ENCODE results near the gene ERCC6.

ERCC6 gene

GRCh38 chr10:49521062-49521461, 17.9 kb downstream of the ERCC6 start:
- Histone ChIP-seq H3K4me3 (ENCODE audit: low read depth, low read length) (no peak overlapping the region), H3K36me3 (ENCODE audit: control insufficient read depth, insufficient read depth, low read length) (no peaks in the 10 kb centered on the region), H3K9me3 (ENCODE audit: control insufficient read depth, insufficient read depth, low read length) (no peaks in the 10 kb centered on the region), H3K4me1 (ENCODE audit: control insufficient read depth, insufficient read depth, low read length) (peaks cover 9% of the 10 kb centered on the region), H3K9ac (ENCODE audit: low read depth, low read length) (no peak overlapping the region), H3K27me3 (ENCODE audit: control insufficient read depth, insufficient read depth, low read length) (no peaks in the 10 kb centered on the region)

- H3K4me1 ChIP-seq (ENCODE audit: control insufficient read depth, insufficient read depth, low read length), result peaks cover 9% of the 10 kb centered on the region
- no peaks in the 10 kb centered on the region for H3K36me3 ChIP-seq (ENCODE audit: control insufficient read depth, insufficient read depth, low read length)
- no peaks in the 10 kb centered on the region for H3K27me3 ChIP-seq (ENCODE audit: control insufficient read depth, insufficient read depth, low read length)
- no peak overlapping the region for H3K4me3 ChIP-seq (ENCODE audit: low read depth, low read length)
- no peak overlapping the region for H3K9ac ChIP-seq (ENCODE audit: low read depth, low read length)
- no peaks in the 10 kb centered on the region for H3K9me3 ChIP-seq (ENCODE audit: control insufficient read depth, insufficient read depth, low read length)
Measured at GRCh38 chr10:49520122-49520775, 18.7 kb downstream of the ERCC6 start.

GRCh38 chr10:49519717-49520116, 19.2 kb downstream of the ERCC6 start:
- no peak overlapping the region for H3K4me3 ChIP-seq (ENCODE audit: low read depth, low read length)
- H3K9ac ChIP-seq (ENCODE audit: low read depth, low read length), result no peak overlapping the region
- H3K9me3 ChIP-seq (ENCODE audit: control insufficient read depth, insufficient read depth, low read length), result no peaks in the 10 kb centered on the region
- H3K27me3 ChIP-seq (ENCODE audit: control insufficient read depth, insufficient read depth, low read length), result no peaks in the 10 kb centered on the region
- H3K4me1 ChIP-seq (ENCODE audit: control insufficient read depth, insufficient read depth, low read length), result peaks cover 9% of the 10 kb centered on the region
- no peaks in the 10 kb centered on the region for H3K36me3 ChIP-seq (ENCODE audit: control insufficient read depth, insufficient read depth, low read length)

- Histone ChIP-seq H3K36me3 (ENCODE audit: control insufficient read depth, insufficient read depth, low read length) (no peaks in the 10 kb centered on the region), H3K4me3 (ENCODE audit: low read depth, low read length) (no peak overlapping the region), H3K9me3 (ENCODE audit: control insufficient read depth, insufficient read depth, low read length) (no peaks in the 10 kb centered on the region), H3K9ac (ENCODE audit: low read depth, low read length) (no peak overlapping the region), H3K4me1 (ENCODE audit: control insufficient read depth, insufficient read depth, low read length) (peaks cover 9% of the 10 kb centered on the region), H3K27me3 (ENCODE audit: control insufficient read depth, insufficient read depth, low read length) (no peaks in the 10 kb centered on the region)
Measured at GRCh38 chr10:49518982-49519578, 19.8 kb downstream of the ERCC6 start.

GRCh38 chr10:49518566-49518965, 20.4 kb downstream of the ERCC6 start:
- no peaks in the 10 kb centered on the region for H3K36me3 ChIP-seq (ENCODE audit: control insufficient read depth, insufficient read depth, low read length)

GRCh38 chr10:49516216-49516970, 22.5 kb downstream of the ERCC6 start:
- H3K9ac ChIP-seq (ENCODE audit: low read depth, low read length), result no peak overlapping the region
- no peaks in the 10 kb centered on the region for H3K27me3 ChIP-seq (ENCODE audit: control insufficient read depth, insufficient read depth, low read length)
- H3K36me3 ChIP-seq (ENCODE audit: control insufficient read depth, insufficient read depth, low read length), result no peaks in the 10 kb centered on the region
- no peaks in the 10 kb centered on the region for H3K4me1 ChIP-seq (ENCODE audit: control insufficient read depth, insufficient read depth, low read length)
- no peaks in the 10 kb centered on the region for H3K9me3 ChIP-seq (ENCODE audit: control insufficient read depth, insufficient read depth, low read length)
- no peak overlapping the region for H3K4me3 ChIP-seq (ENCODE audit: low read depth, low read length)

More at GRCh38 chr10:49518566-49518965, 20.4 kb downstream of the ERCC6 start:
- H3K4me1 ChIP-seq (ENCODE audit: control insufficient read depth, insufficient read depth, low read length), result peaks cover 9% of the 10 kb centered on the region
- H3K9me3 ChIP-seq (ENCODE audit: control insufficient read depth, insufficient read depth, low read length), result no peaks in the 10 kb centered on the region
- H3K27me3 ChIP-seq (ENCODE audit: control insufficient read depth, insufficient read depth, low read length), result no peaks in the 10 kb centered on the region
- H3K4me3 ChIP-seq (ENCODE audit: low read depth, low read length), result no peak overlapping the region
- H3K9ac ChIP-seq (ENCODE audit: low read depth, low read length), result no peak overlapping the region

- no peak overlapping the region for H3K4me3 ChIP-seq (ENCODE audit: low read depth, low read length)
Measured at GRCh38 chr10:49512121-49512809, 26.7 kb downstream of the ERCC6 start.

GRCh38 chr10:49509771-49510303, 29.1 kb downstream of the ERCC6 start:
- H3K9ac ChIP-seq (ENCODE audit: low read depth, low read length), result no peak overlapping the region

More at GRCh38 chr10:49512121-49512809, 26.7 kb downstream of the ERCC6 start:
- Histone ChIP-seq H3K9me3 (ENCODE audit: control insufficient read depth, insufficient read depth, low read length) (no peaks in the 10 kb centered on the region), H3K9ac (ENCODE audit: low read depth, low read length) (no peak overlapping the region), H3K4me1 (ENCODE audit: control insufficient read depth, insufficient read depth, low read length) (no peaks in the 10 kb centered on the region), H3K36me3 (ENCODE audit: control insufficient read depth, insufficient read depth, low read length) (no peaks in the 10 kb centered on the region), H3K27me3 (ENCODE audit: control insufficient read depth, insufficient read depth, low read length) (no peaks in the 10 kb centered on the region)

GRCh38 chr10:49508654-49509053, 30.3 kb downstream of the ERCC6 start:
- H3K9ac ChIP-seq (ENCODE audit: low read depth, low read length), result no peak overlapping the region
- no peaks in the 10 kb centered on the region for H3K27me3 ChIP-seq (ENCODE audit: control insufficient read depth, insufficient read depth, low read length)
- H3K9me3 ChIP-seq (ENCODE audit: control insufficient read depth, insufficient read depth, low read length), result no peaks in the 10 kb centered on the region
- H3K4me1 ChIP-seq (ENCODE audit: control insufficient read depth, insufficient read depth, low read length), result no peaks in the 10 kb centered on the region
- H3K36me3 ChIP-seq (ENCODE audit: control insufficient read depth, insufficient read depth, low read length), result no peaks in the 10 kb centered on the region
- H3K4me3 ChIP-seq (ENCODE audit: low read depth, low read length), result no peak overlapping the region

More at GRCh38 chr10:49509771-49510303, 29.1 kb downstream of the ERCC6 start:
- no peak overlapping the region for H3K4me3 ChIP-seq (ENCODE audit: low read depth, low read length)
- H3K36me3 ChIP-seq (ENCODE audit: control insufficient read depth, insufficient read depth, low read length), result no peaks in the 10 kb centered on the region
- H3K4me1 ChIP-seq (ENCODE audit: control insufficient read depth, insufficient read depth, low read length), result no peaks in the 10 kb centered on the region
- H3K27me3 ChIP-seq (ENCODE audit: control insufficient read depth, insufficient read depth, low read length), result no peaks in the 10 kb centered on the region
- no peaks in the 10 kb centered on the region for H3K9me3 ChIP-seq (ENCODE audit: control insufficient read depth, insufficient read depth, low read length)

- H3K9me3 ChIP-seq (ENCODE audit: control insufficient read depth, insufficient read depth, low read length), result no peaks in the 10 kb centered on the region
- no peak overlapping the region for H3K4me3 ChIP-seq (ENCODE audit: low read depth, low read length)
- no peak overlapping the region for H3K9ac ChIP-seq (ENCODE audit: low read depth, low read length)
- H3K27me3 ChIP-seq (ENCODE audit: control insufficient read depth, insufficient read depth, low read length), result no peaks in the 10 kb centered on the region
- H3K36me3 ChIP-seq (ENCODE audit: control insufficient read depth, insufficient read depth, low read length), result no peaks in the 10 kb centered on the region
- no peaks in the 10 kb centered on the region for H3K4me1 ChIP-seq (ENCODE audit: control insufficient read depth, insufficient read depth, low read length)
Measured at GRCh38 chr10:49508249-49508648, 30.7 kb downstream of the ERCC6 start.

- Histone ChIP-seq H3K27me3 (ENCODE audit: control insufficient read depth, insufficient read depth, low read length) (no peaks in the 10 kb centered on the region), H3K4me3 (ENCODE audit: low read depth, low read length) (no peak overlapping the region), H3K4me1 (ENCODE audit: control insufficient read depth, insufficient read depth, low read length) (no peaks in the 10 kb centered on the region)
Measured at GRCh38 chr10:49505589-49505988, 33.3 kb downstream of the ERCC6 start.

More at GRCh38 chr10:49505589-49505988, 33.3 kb downstream of the ERCC6 start:
- H3K9ac ChIP-seq (ENCODE audit: low read depth, low read length), result no peak overlapping the region
- no peaks in the 10 kb centered on the region for H3K36me3 ChIP-seq (ENCODE audit: control insufficient read depth, insufficient read depth, low read length)
- no peaks in the 10 kb centered on the region for H3K9me3 ChIP-seq (ENCODE audit: control insufficient read depth, insufficient read depth, low read length)

All from iPS-15b (cell line).